CD4-positive, alpha-beta T cell (primary cell): ENCODE data around the gene UBE2B. TPM values are rescaled to one million over a fixed set of nuclear protein-coding genes. Genes with fewer than 3 reads are reported as not detected.

Experiments
- ATAC-seq: fragments of 200-7000 bp; cut with Tn5 transposase; one replicate; pipeline ENCODE4 v1.10.0; 2022; ENCODE audit warnings: mild to moderate bottlenecking; ENCODE audit not compliant: poor library complexity
- CTCF ChIA-PET: fragments of 350-600 bp; sonication (Branson Sonifier 250); formaldehyde crosslinking; loops from one replicate; lab custom pipeline; 2021; ENCODE audit warnings: antibody characterized with exemption, inconsistent platforms; lab: Charles Lee
- POLR2A ChIA-PET: fragments of 350-600 bp; sonication (Branson Sonifier 250); formaldehyde crosslinking; loops from one replicate; lab custom pipeline; 2021; ENCODE audit warnings: antibody characterized with exemption, inconsistent platforms; lab: Charles Lee
- DNase-seq, 14 experiments: peaks; one replicate each; pipeline ENCODE4 v3.0.0-alpha.2; 2013 to 2020; ENCODE audit warnings: mixed read lengths in 2 of 14
- H3K27ac ChIP-seq, 2 donors: one replicate each; pipeline versions ENCODE4 v1.5.1 to v1.7.0; 2013; ENCODE audit warnings: low read length in 2 of 2, low read depth in 1 of 2, mild to moderate bottlenecking in 1 of 2
- H3K27me3 ChIP-seq, 2 experiments: 1 replicate in 1 of 2; 2 replicates in 1 of 2; pipeline versions ENCODE4 v1.6.1 to v1.7.0; 2013; ENCODE audit warnings: low read length in 2 of 2, control low read depth in 1 of 2, mild to moderate bottlenecking in 1 of 2, moderate library complexity in 1 of 2; ENCODE audit not compliant: insufficient read depth in 2 of 2, control insufficient read depth in 1 of 2
- H3K36me3 ChIP-seq: one replicate; pipeline ENCODE4 v1.6.1; 2013; ENCODE audit warnings: low read length, control low read depth; ENCODE audit not compliant: insufficient read depth
- H3K4me1 ChIP-seq: one replicate; pipeline ENCODE4 v1.6.1; 2013; ENCODE audit warnings: low read length, control low read depth; ENCODE audit not compliant: insufficient read depth
- H3K4me3 ChIP-seq: one replicate; pipeline ENCODE4 v1.5.1; 2013; ENCODE audit warnings: mild to moderate bottlenecking, low read length, moderate library complexity
- H3K9me3 ChIP-seq, 2 experiments: 1 replicate in 1 of 2; 2 replicates in 1 of 2; pipeline versions ENCODE4 v1.6.1 to v1.7.0; 2013; ENCODE audit warnings: low read length in 2 of 2, mild to moderate bottlenecking in 2 of 2, control low read depth in 1 of 2, moderate library complexity in 1 of 2; ENCODE audit not compliant: control insufficient read depth in 1 of 2, insufficient read depth in 1 of 2
- H3K27ac Mint-ChIP-seq: one replicate; pipeline ENCODE4 v1.8.0; 2020; ENCODE audit warnings: mixed read lengths
- H3K27me3 Mint-ChIP-seq: one replicate; pipeline ENCODE4 v1.8.0; 2021; ENCODE audit warnings: mixed read lengths
- H3K36me3 Mint-ChIP-seq: one replicate; pipeline ENCODE4 v1.8.0; 2021; ENCODE audit warnings: low read depth, mixed read lengths
- H3K4me1 Mint-ChIP-seq: one replicate; pipeline ENCODE4 v1.8.0; 2021; ENCODE audit warnings: low read depth, mixed read lengths
- H3K4me3 Mint-ChIP-seq: one replicate; pipeline ENCODE4 v1.8.0; 2020; ENCODE audit warnings: mild to moderate bottlenecking, mixed read lengths
- H3K9me3 Mint-ChIP-seq: one replicate; pipeline ENCODE4 v1.8.0; 2020; ENCODE audit warnings: mixed read lengths
- CTCF ChIP-seq: fragments of 200-600 bp; IDR thresholded peaks from one replicate; pipeline ENCODE4 v1.8.0; 2022; ENCODE audit warnings: antibody characterized with exemption, mild to moderate bottlenecking
- intact Hi-C, 2 experiments: fragments of 100-400 bp; cut with DNase I in 1 of 2; cut with micrococcal nuclease in 1 of 2; formaldehyde crosslinking; loops; one replicate each; pipeline versions ENCODE4 v1.15.1 to v1.9.0; 2023 to 2025; cut with DNase I, micrococcal nuclease
- total RNA-seq, 174 experiments: library from RNA in 2 of 174; stranded (reverse) in 2 of 174; gene quantifications; one replicate each; pipeline ENCODE4 v1.2.3 and lab custom pipeline; 2021 to 2026

Gene UBE2B
- total RNA-seq, 2 experiments from 2014 or later, result 225 to 228 TPM

DNA sequence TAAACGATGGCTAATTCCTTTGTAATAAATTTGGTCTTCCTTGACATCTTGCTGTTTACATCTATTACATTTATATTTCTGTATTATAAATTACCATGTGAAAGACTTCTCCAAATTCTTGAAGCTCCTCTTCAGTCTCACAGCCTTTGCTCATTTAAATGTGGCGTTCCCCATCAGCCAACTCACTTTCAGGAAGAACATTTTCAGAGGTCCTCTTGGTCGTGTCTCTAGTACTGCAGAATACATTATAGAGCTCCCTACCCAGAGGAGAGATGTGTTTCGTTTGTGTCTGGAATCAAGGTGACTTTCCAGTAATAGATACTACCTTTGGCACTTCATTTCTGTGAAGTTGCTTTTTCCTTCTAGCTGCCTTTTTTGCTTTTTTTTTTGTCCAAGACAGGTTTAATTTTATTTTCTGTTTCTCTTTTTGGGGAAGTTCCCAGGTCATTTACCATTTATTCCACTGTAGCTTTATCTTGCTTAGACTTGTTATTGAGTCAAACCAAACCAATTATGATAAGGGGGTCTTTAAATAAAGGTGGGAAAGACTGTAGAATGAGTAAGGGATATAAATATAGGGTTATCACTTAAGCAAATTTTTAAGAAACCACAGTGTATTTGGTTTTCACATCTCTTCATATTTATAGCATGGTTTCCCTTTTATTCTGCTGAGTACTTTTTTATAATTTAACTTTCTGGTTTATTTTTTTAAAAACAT, 12.8 kb downstream of the UBE2B start:
- Mint-ChIP-seq H3K27me3 (no peaks in the 10 kb centered on the region), H3K27ac (peak overlapping the region; percentile 39), H3K4me1 (peaks cover 28% of the 10 kb centered on the region), H3K9me3 (no peaks in the 10 kb centered on the region), H3K36me3 (peaks cover 90% of the 10 kb centered on the region), H3K4me3 (no peak overlapping the region)
- H3K4me3 ChIP-seq, result no peak overlapping the region
- ATAC-seq (no peak), DNase-seq (no peak)
- no peak overlapping the region for H3K27ac ChIP-seq
- ChIA-PET CTCF (interaction anchor here (0.6 to 1.3 kb wide), 5 partner anchors 13 to 563 kb away, joined by 3 to 4 read pairs (median 3); partner anchors contain the start of gene UBE2B), POLR2A (interaction anchor here (1.5 kb wide), 1 partner anchor 12 kb away, joined by 8 read pairs; the partner anchor contains the start of gene UBE2B)
- intact Hi-C loops, result no loop called here
- TF ChIP-seq CTCF, result no peak
- peaks cover 7% of the 10 kb centered on the region for H3K4me1 ChIP-seq
- no peaks in the 10 kb centered on the region for H3K9me3 ChIP-seq
- peaks cover 79% of the 10 kb centered on the region for H3K36me3 ChIP-seq
- no peaks in the 10 kb centered on the region for H3K27me3 ChIP-seq

DNA sequence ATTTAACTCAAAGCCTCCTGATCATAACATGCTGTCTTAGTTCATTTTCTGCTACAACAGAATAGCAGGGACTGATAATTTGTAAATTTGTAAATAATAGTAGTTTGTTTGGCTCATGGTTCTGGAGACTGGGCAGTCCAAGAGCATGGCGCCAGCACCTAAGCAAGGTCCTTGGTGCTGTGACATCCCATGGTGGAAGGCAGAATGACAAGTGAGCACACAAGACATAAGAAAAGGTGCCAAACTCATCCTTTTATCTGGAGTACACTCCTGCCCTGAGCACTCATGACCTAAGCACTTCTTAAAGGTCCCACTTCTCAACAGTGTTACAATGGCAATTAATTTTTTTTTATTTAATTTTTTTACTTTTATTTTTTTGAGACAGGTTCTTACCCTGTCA, 16.1 kb downstream of the UBE2B start:
- no peaks in the 10 kb centered on the region for H3K27me3 Mint-ChIP-seq
- POLR2A ChIA-PET, result no interaction called here
- no peak for TF ChIP-seq CTCF

DNA sequence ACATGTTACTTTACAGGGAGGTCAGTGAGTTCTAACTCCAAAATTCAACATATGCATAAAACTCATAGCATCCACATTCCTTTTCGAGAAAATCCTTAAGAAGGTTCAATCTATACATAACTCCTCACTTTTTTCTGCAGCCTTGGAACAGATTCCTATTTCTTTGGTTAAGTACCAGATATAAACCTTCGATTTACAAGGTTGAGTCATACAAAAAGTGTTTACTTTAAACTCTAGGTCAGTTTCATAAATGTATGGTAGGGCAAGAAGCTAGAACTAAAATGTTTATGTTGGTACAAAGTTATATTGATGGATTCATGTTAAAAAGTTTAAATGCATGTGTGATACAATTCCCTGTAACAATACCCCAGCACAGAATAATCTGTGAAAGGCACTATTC, 20.9 kb downstream of the UBE2B start:
- H3K9me3 Mint-ChIP-seq, result no peaks in the 10 kb centered on the region
- Histone ChIP-seq H3K27ac (no peak overlapping the region), H3K9me3 (no peaks in the 10 kb centered on the region), H3K4me1 (no peaks in the 10 kb centered on the region), H3K27me3 (no peaks in the 10 kb centered on the region), H3K36me3 (peaks cover 88% of the 10 kb centered on the region), H3K4me3 (no peak overlapping the region)
- H3K4me1 Mint-ChIP-seq, result peaks cover 5% of the 10 kb centered on the region
- no peak for TF ChIP-seq CTCF
- H3K36me3 Mint-ChIP-seq, result peaks cover 89% of the 10 kb centered on the region
- no peak overlapping the region for H3K27ac Mint-ChIP-seq
- H3K4me3 Mint-ChIP-seq, result no peak overlapping the region
- no peaks in the 10 kb centered on the region for H3K27me3 Mint-ChIP-seq
- intact Hi-C loops, result no loop called here
- ATAC-seq, result no peak
- ChIA-PET POLR2A (interaction anchor here (0.7 to 3.3 kb wide), 4 partner anchors 8 to 131 kb away, joined by 3 to 16 read pairs (median 6); partner anchors contain the start of gene UBE2B), CTCF (no interaction called here)
- DNase-seq, result no peak

More for the DNA sequence above, 16.1 kb downstream of the UBE2B start:
- DNase-seq (no peak), ATAC-seq (no peak)
- Mint-ChIP-seq H3K4me1 (peaks cover 12% of the 10 kb centered on the region), H3K36me3 (peaks cover 89% of the 10 kb centered on the region), H3K4me3 (no peak overlapping the region), H3K9me3 (no peaks in the 10 kb centered on the region), H3K27ac (no peak overlapping the region)
- H3K27ac ChIP-seq, result no peak overlapping the region
- intact Hi-C loops, result no loop called here
- H3K4me1 ChIP-seq, result no peaks in the 10 kb centered on the region
- H3K36me3 ChIP-seq, result peaks cover 85% of the 10 kb centered on the region
- CTCF ChIA-PET, result interaction anchor here (0.9 to 1.0 kb wide), 2 partner anchors 70 to 140 kb away, joined by 3 to 4 read pairs; no protein-coding TSS in a partner anchor
- no peaks in the 10 kb centered on the region for H3K9me3 ChIP-seq
- H3K4me3 ChIP-seq, result no peak overlapping the region
- H3K27me3 ChIP-seq, result no peaks in the 10 kb centered on the region
